B cell (primary cell): ENCODE results near the gene PPP1R12A. TPM values are rescaled to one million over a fixed set of nuclear protein-coding genes. Genes with fewer than 3 reads are reported as not detected.

Experiments used
- ATAC-seq: fragments of 200-7000 bp; cut with Tn5 transposase; one replicate; pipeline ENCODE4 v1.10.0; 2021; ENCODE audit warnings: low read depth, mild to moderate bottlenecking, moderate number of reproducible peaks, moderate library complexity
- CTCF ChIA-PET: fragments of 350-600 bp; sonication (Branson Sonifier 250); formaldehyde crosslinking; loops from one replicate; lab custom pipeline; 2021; ENCODE audit warnings: antibody characterized with exemption, inconsistent platforms; lab: Charles Lee
- POLR2A ChIA-PET: fragments of 350-600 bp; sonication (Branson Sonifier 250); formaldehyde crosslinking; loops from one replicate; lab custom pipeline; 2021; ENCODE audit warnings: antibody characterized with exemption; lab: Charles Lee
- DNase-seq: peaks from one replicate; pipeline ENCODE4 v3.0.0; 2013
- H2AFZ ChIP-seq: 2 replicates; pipeline ENCODE4 v1.6.1; 2012; ENCODE audit warnings: mild to moderate bottlenecking, low read depth, low read length; ENCODE audit not compliant: insufficient read depth, poor library complexity, severe bottlenecking
- H3K27ac ChIP-seq, 2 donors: 1 replicate in 1 of 2; 2 replicates in 1 of 2; pipeline ENCODE4 v1.5.1; 2012 to 2013; ENCODE audit warnings: low read length in 2 of 2, mild to moderate bottlenecking in 2 of 2, moderate library complexity in 1 of 2
- H3K27me3 ChIP-seq, 4 experiments: fragments of 200-600 bp in 1 of 4; sonication (generic) in 1 of 4; replicated peaks in 1 of 4; 1 replicate in 2 of 4; 2 replicates in 2 of 4; pipeline versions ENCODE4 v1.6.1 to v1.7.0; 2013 to 2016; ENCODE audit warnings: low read length in 3 of 4, mild to moderate bottlenecking in 2 of 4, mixed read lengths in 1 of 4, moderate library complexity in 1 of 4; ENCODE audit not compliant: insufficient read depth in 4 of 4, control insufficient read depth in 3 of 4; ENCODE audit errors: control extremely low read depth in 1 of 4
- H3K36me3 ChIP-seq, 2 experiments: replicated peaks in 1 of 2; 1 replicate in 1 of 2; 2 replicates in 1 of 2; pipeline versions ENCODE4 v1.6.1 to v1.7.1; 2013; ENCODE audit warnings: low read length in 1 of 2; ENCODE audit not compliant: insufficient read depth in 2 of 2, control insufficient read depth in 1 of 2; ENCODE audit errors: control extremely low read depth in 1 of 2, extremely low read depth in 1 of 2
- H3K4me1 ChIP-seq, 2 donors: fragments of 200-600 bp in 1 of 2; sonication (generic) in 1 of 2; 1 replicate in 1 of 2; 2 replicates in 1 of 2; pipeline versions ENCODE4 v1.5.1 to v1.6.1; 2013 to 2017; ENCODE audit warnings: low read length in 2 of 2; ENCODE audit not compliant: control insufficient read depth in 2 of 2, insufficient read depth in 2 of 2
- H3K4me2 ChIP-seq: replicated peaks from 2 replicates; pipeline ENCODE3; 2012; ENCODE audit warnings: mild to moderate bottlenecking, low read depth, low read length; ENCODE audit not compliant: poor library complexity, severe bottlenecking
- H3K4me3 ChIP-seq, 5 experiments: fragments of 200-600 bp in 1 of 5; sonication (generic) in 1 of 5; 1 replicate in 3 of 5; 2 replicates in 2 of 5; pipeline versions ENCODE4 v1.5.1 to v1.7.0; 2011 to 2016; ENCODE audit warnings: low read length in 4 of 5, mild to moderate bottlenecking in 4 of 5, low read depth in 2 of 5, control low read depth in 1 of 5, moderate library complexity in 1 of 5; ENCODE audit not compliant: insufficient read depth in 1 of 5; ENCODE audit errors: control extremely low read depth in 1 of 5, extremely low read depth in 1 of 5
- H3K79me2 ChIP-seq: fragments of 200-600 bp; sonication (generic); one replicate; pipeline ENCODE4 v1.6.0; 2016; ENCODE audit warnings: low read length; ENCODE audit not compliant: control insufficient read depth, insufficient read depth
- H3K9ac ChIP-seq: fragments of 200-600 bp; sonication (generic); 2 replicates; pipeline ENCODE4 v1.6.1; 2017; ENCODE audit warnings: mild to moderate bottlenecking, low read length, moderate library complexity
- H3K9me3 ChIP-seq, 3 donors: one replicate each; pipeline versions ENCODE4 v1.6.1 to v1.7.1; 2013; ENCODE audit warnings: low read length in 2 of 3; ENCODE audit not compliant: control insufficient read depth in 2 of 3, insufficient read depth in 1 of 3; ENCODE audit errors: control extremely low read depth in 1 of 3
- H4K20me1 ChIP-seq: 2 replicates; pipeline ENCODE4 v1.6.0; 2012; ENCODE audit warnings: mild to moderate bottlenecking, low read length; ENCODE audit not compliant: insufficient read depth, control insufficient read depth, poor library complexity, severe bottlenecking
- H3K27ac Mint-ChIP-seq: one replicate; pipeline ENCODE4 v1.8.0; 2021; ENCODE audit warnings: mixed read lengths
- H3K27me3 Mint-ChIP-seq: one replicate; pipeline ENCODE4 v1.8.0; 2021; ENCODE audit warnings: mixed read lengths
- H3K4me1 Mint-ChIP-seq: one replicate; pipeline ENCODE4 v1.8.0; 2021; ENCODE audit warnings: mixed read lengths
- H3K4me3 Mint-ChIP-seq: one replicate; pipeline ENCODE4 v1.8.0; 2021; ENCODE audit warnings: mixed read lengths
- H3K9me3 Mint-ChIP-seq: one replicate; pipeline ENCODE4 v1.8.0; 2022; ENCODE audit warnings: mixed read lengths; ENCODE audit not compliant: insufficient read depth
- CTCF ChIP-seq: fragments of 200-600 bp; IDR thresholded peaks from one replicate; pipeline ENCODE4 v1.8.0; 2022; ENCODE audit warnings: antibody characterized with exemption, mild to moderate bottlenecking
- EZH2 ChIP-seq: IDR thresholded peaks from 2 replicates; pipeline ENCODE4 v1.6.1; 2012; ENCODE audit warnings: borderline replicate concordance, low read depth, mild to moderate bottlenecking, moderate library complexity, low read length; ENCODE audit not compliant: insufficient read depth, poor library complexity, severe bottlenecking
- WGBS: methylation state at CpG from one replicate; pipeline ENCODE4 v1.1.5; 2013; ENCODE audit warnings: missing lambda C conversion rate; ENCODE audit not compliant: insufficient coverage; 5-methylcytosine and 5-hydroxymethylcytosine counted together
- intact Hi-C: fragments of 100-400 bp; cut with micrococcal nuclease; formaldehyde crosslinking; loops from one replicate; pipeline ENCODE4 v1.10.0; 2022
- polyA plus RNA-seq: library from polyadenylated mRNA; depleted of rRNA; stranded (reverse); fragments of >200 nt; gene quantifications from 2 replicates; pipeline ENCODE4 v1.2.3, GENCODE V29; 2012
- total RNA-seq, 2 donors: library from RNA; stranded (reverse); fragments of 120-200 nt in 1 of 2; gene quantifications; 1 replicate in 1 of 2; 2 replicates in 1 of 2; pipeline versions ENCODE4 v1.2.3 to v1.2.4, GENCODE V29; 2013 to 2022

The PPP1R12A gene
- total and polyA plus RNA-seq, 2 donors (not counting 1 experiment from before 2014, with no cell fraction given): 18.3 to 110 TPM

- peaks cover 6 to 39% of the 10 kb centered on the region in 2 experiments for H3K36me3 ChIP-seq
- H3K9ac ChIP-seq: no peak overlapping the region
- H3K27me3 ChIP-seq: no peaks in the 10 kb centered on the region
- peaks cover 3 to 25% (median 14%) of the 10 kb centered on the region in 3 donors for H3K9me3 ChIP-seq
- Mint-ChIP-seq H3K4me1 (peaks cover 8% of the 10 kb centered on the region), H3K4me3 (no peak overlapping the region), H3K27ac (no peak overlapping the region), H3K9me3 (peaks cover 11% of the 10 kb centered on the region), H3K27me3 (no peaks in the 10 kb centered on the region)
- ChIA-PET CTCF (no interaction called here), POLR2A (no interaction called here)
- no peak overlapping the region for H2AFZ ChIP-seq
- intact Hi-C loops: no loop called here
- TF ChIP-seq CTCF: no peak
- TF ChIP-seq EZH2: no peak
- no peak overlapping the region for H3K4me3 ChIP-seq
- DNase-seq (no peak), ATAC-seq (no peak)
- WGBS: 100% methylated on average over 1 of the region's 2 CpGs
- H3K27ac ChIP-seq: no peak overlapping the region
- H3K79me2 ChIP-seq: peaks cover 26% of the 10 kb centered on the region
- no peaks in the 10 kb centered on the region for H3K4me1 ChIP-seq
- peaks cover 14% of the 10 kb centered on the region for H4K20me1 ChIP-seq
- H3K4me2 ChIP-seq: no peak overlapping the region
These were observed 99.5 kb downstream of the PPP1R12A start for GRCh38 chr12:79835377-79835843.

- H3K27ac ChIP-seq: no peak overlapping the region
- peaks cover 6 to 38% of the 10 kb centered on the region in 2 experiments for H3K36me3 ChIP-seq
- H3K4me1 ChIP-seq: no peaks in the 10 kb centered on the region
- intact Hi-C loops: loop anchor here (5.0 kb wide), 1 partner anchor 32 kb away; no protein-coding TSS in a partner anchor
- H3K4me3 ChIP-seq: no peak overlapping the region
- H4K20me1 ChIP-seq: peaks cover 14% of the 10 kb centered on the region
- DNase-seq: no peak
- H3K9me3 ChIP-seq: peaks cover 0 to 19% (median 14%) of the 10 kb centered on the region in 3 donors
- no peak overlapping the region for H2AFZ ChIP-seq
- no peaks in the 10 kb centered on the region for H3K27me3 ChIP-seq
- H3K9ac ChIP-seq: no peak overlapping the region
- H3K79me2 ChIP-seq: peaks cover 21% of the 10 kb centered on the region
- Mint-ChIP-seq H3K27ac (no peak overlapping the region), H3K4me1 (peaks cover 8% of the 10 kb centered on the region), H3K9me3 (peaks cover 7% of the 10 kb centered on the region), H3K27me3 (no peaks in the 10 kb centered on the region), H3K4me3 (no peak overlapping the region)
- H3K4me2 ChIP-seq: no peak overlapping the region
- ATAC-seq: no peak
- CTCF ChIA-PET: no interaction called here
- TF ChIP-seq CTCF: no peak
- no peak for TF ChIP-seq EZH2
- 83% methylated on average over 2 of the region's 3 CpGs for WGBS
- POLR2A ChIA-PET: no interaction called here
These were observed 100.1 kb downstream of the PPP1R12A start for GRCh38 chr12:79834712-79835376.
